ENCODE results near the gene EYA3.
A peak's percentile ranks its signal among the peaks of the same experiment; 100 is the strongest.

EYA3 gene

GRCh38 chr1:27970401-27970800 lies 118.0 kb downstream of the EYA3 start:
- DNase-seq (ENCODE audit: low read depth, low spot score) = peak; percentile 66
- ChIA-PET POLR2A (no interaction called here), CTCF (interaction anchor here (0.8 to 11.5 kb wide), 6 partner anchors 9 to 244 kb away, joined by 3 to 110 read pairs (median 6); no protein-coding TSS in a partner anchor)
- no peak for TF ChIP-seq CTCF (IDR thresholded peaks at IDR 0.05; ENCODE audit: insufficient read depth, low read length, missing control alignments)
- no peak overlapping the region for H3K4me3 ChIP-seq (ENCODE audit: low read depth, low read length)

GRCh38 chr1:27968692-27969091 lies 119.7 kb downstream of the EYA3 start:
- CTCF ChIA-PET = interaction anchor here (1.1 to 2.2 kb wide), 3 partner anchors 8 to 11 kb away, joined by 4 to 19 read pairs (median 4); partner anchors contain the start of gene XKR8
- TF ChIP-seq CTCF (IDR thresholded peaks at IDR 0.05; ENCODE audit: insufficient read depth, low read length, missing control alignments) = no peak
- DNase-seq (ENCODE audit: low read depth, low spot score) = peak; percentile 74
- POLR2A ChIA-PET = interaction anchor here (1.5 kb wide), 1 partner anchor 9 kb away, joined by 6 read pairs; the partner anchor contains the start of gene XKR8
- H3K4me3 ChIP-seq (ENCODE audit: low read depth, low read length) = no peak overlapping the region

GRCh38 chr1:27967884-27968466 lies 120.4 kb downstream of the EYA3 start:
- no peak overlapping the region for H3K4me3 ChIP-seq (ENCODE audit: low read depth, low read length)
- TF ChIP-seq CTCF (IDR thresholded peaks at IDR 0.05; ENCODE audit: insufficient read depth, low read length, missing control alignments) = no peak
- POLR2A ChIA-PET = interaction anchor here (1.5 kb wide), 1 partner anchor 8 kb away, joined by 6 read pairs; the partner anchor contains the start of gene XKR8
- no peak for DNase-seq (ENCODE audit: low read depth, low spot score)
- CTCF ChIA-PET = interaction anchor here (1.1 to 2.2 kb wide), 3 partner anchors 8 to 12 kb away, joined by 4 to 19 read pairs (median 4); partner anchors contain the start of gene XKR8

- DNase-seq (ENCODE audit: low read depth, low spot score) = no peak
- TF ChIP-seq CTCF (IDR thresholded peaks at IDR 0.05; ENCODE audit: insufficient read depth, low read length, missing control alignments) = no peak
- no peak overlapping the region for H3K4me3 ChIP-seq (ENCODE audit: low read depth, low read length)
- CTCF ChIA-PET = interaction anchor here (1.5 to 2.2 kb wide), 2 partner anchors 8 to 12 kb away, joined by 4 to 19 read pairs; partner anchors contain the start of gene XKR8
- POLR2A ChIA-PET = interaction anchor here (0.6 to 1.5 kb wide), 2 partner anchors 8 to 66 kb away, joined by 3 to 6 read pairs; partner anchors contain the start of gene XKR8
These were observed 121.1 kb downstream of the EYA3 start for GRCh38 chr1:27967106-27967883.

GRCh38 chr1:27966402-27967105 lies 121.9 kb downstream of the EYA3 start:
- H3K4me3 ChIP-seq (ENCODE audit: low read depth, low read length) = no peak overlapping the region
- DNase-seq (ENCODE audit: low read depth, low spot score) = no peak
- TF ChIP-seq CTCF (IDR thresholded peaks at IDR 0.05; ENCODE audit: insufficient read depth, low read length, missing control alignments) = no peak
- POLR2A ChIA-PET = interaction anchor here (0.6 kb wide), 1 partner anchor 66 kb away, joined by 3 read pairs; no protein-coding TSS in a partner anchor
- CTCF ChIA-PET = interaction anchor here (2.2 kb wide), 1 partner anchor 13 kb away, joined by 19 read pairs; no protein-coding TSS in a partner anchor

Measured in AG04449 (cell line).